Astrocyte (in vitro differentiated cells and primary cell): ENCODE measurements around the gene PMM2. TPM values are rescaled to one million over a fixed set of nuclear protein-coding genes. Genes with fewer than 3 reads are reported as not detected.

Experiments
- DNase-seq: peaks from one replicate; pipeline ENCODE4 v3.0.0-alpha.2; 2010; ENCODE audit warnings: low read depth
- FAIRE-seq: peaks from 2 replicates; lab custom pipeline; 2011; peaks lifted over from hg19 to GRCh38; lab: Jason Lieb, UNC
- H2AFZ ChIP-seq: 2 replicates; pipeline ENCODE4 v1.6.0; 2012; ENCODE audit warnings: low read depth, low read length, inconsistent platforms
- H3K27ac ChIP-seq: 2 replicates; pipeline ENCODE4 v1.5.1; 2011; ENCODE audit warnings: low read depth, low read length, inconsistent platforms
- H3K27me3 ChIP-seq: 2 replicates; pipeline ENCODE4 v1.6.0; 2011; ENCODE audit warnings: low read length, inconsistent platforms; ENCODE audit not compliant: insufficient read depth
- H3K36me3 ChIP-seq: 2 replicates; pipeline ENCODE4 v1.5.1; 2011; ENCODE audit warnings: low read length, inconsistent platforms; ENCODE audit not compliant: insufficient read depth
- H3K4me1 ChIP-seq: 2 replicates; pipeline ENCODE4 v1.5.1; 2011; ENCODE audit warnings: low read length, inconsistent platforms; ENCODE audit not compliant: insufficient read depth
- H3K4me2 ChIP-seq: 2 replicates; pipeline ENCODE4 v1.6.0; 2012; ENCODE audit warnings: low read length, inconsistent platforms
- H3K4me3 ChIP-seq: 2 replicates; pipeline ENCODE4 v1.5.1; 2011; ENCODE audit warnings: low read depth, mild to moderate bottlenecking, low read length, inconsistent platforms; ENCODE audit not compliant: insufficient read depth
- H3K79me2 ChIP-seq: 2 replicates; pipeline ENCODE4 v1.6.0; 2012; ENCODE audit warnings: mild to moderate bottlenecking, low read length, inconsistent platforms; ENCODE audit not compliant: insufficient read depth
- H3K9ac ChIP-seq: 2 replicates; pipeline ENCODE4 v1.6.0; 2012; ENCODE audit warnings: mild to moderate bottlenecking, low read length, inconsistent platforms
- H3K9me3 ChIP-seq: 2 replicates; pipeline ENCODE4 v1.5.1; 2012; ENCODE audit warnings: low read depth, mild to moderate bottlenecking, low read length, inconsistent platforms; ENCODE audit not compliant: insufficient read depth
- H4K20me1 ChIP-seq: 2 replicates; pipeline ENCODE4 v1.6.0; 2012; ENCODE audit warnings: low read length, inconsistent platforms; ENCODE audit not compliant: insufficient read depth
- H3K27ac Mint-ChIP-seq: one replicate; pipeline ENCODE4 v1.8.0; 2021; ENCODE audit warnings: mild to moderate bottlenecking, mixed read lengths; ENCODE audit not compliant: unreplicated experiment
- H3K27me3 Mint-ChIP-seq: one replicate; pipeline ENCODE4 v1.8.0; 2021; ENCODE audit warnings: low read depth, mixed read lengths; ENCODE audit not compliant: unreplicated experiment
- H3K36me3 Mint-ChIP-seq: one replicate; pipeline ENCODE4 v1.8.0; 2021; ENCODE audit warnings: low read depth, mixed read lengths; ENCODE audit not compliant: unreplicated experiment
- H3K4me1 Mint-ChIP-seq: one replicate; pipeline ENCODE4 v1.8.0; 2021; ENCODE audit warnings: low read depth, mixed read lengths; ENCODE audit not compliant: unreplicated experiment
- H3K4me3 Mint-ChIP-seq: one replicate; pipeline ENCODE4 v1.8.0; 2021; ENCODE audit warnings: mild to moderate bottlenecking, moderate library complexity, mixed read lengths; ENCODE audit not compliant: unreplicated experiment
- H3K9me3 Mint-ChIP-seq: one replicate; pipeline ENCODE4 v1.8.0; 2021; ENCODE audit warnings: mild to moderate bottlenecking, mixed read lengths; ENCODE audit not compliant: unreplicated experiment
- EZH2 ChIP-seq: IDR thresholded peaks from 2 replicates; pipeline ENCODE4 v1.6.1; 2012; ENCODE audit warnings: mild to moderate bottlenecking, low read length, inconsistent platforms; ENCODE audit not compliant: insufficient read depth
- total RNA-seq: library from RNA; stranded (reverse); gene quantifications from 2 replicates; pipeline ENCODE4 v1.2.1, GENCODE V29; 2021
- TF ChIP-seq, protein P1 (sequence below): IDR thresholded peaks from 2 replicates; pipeline ENCODE4 v1.5.1; 2011; ENCODE audit warnings: low read depth, mild to moderate bottlenecking, inconsistent platforms, low read length, moderate library complexity; ENCODE audit not compliant: insufficient read depth

The PMM2 gene
- total RNA-seq, 1 donor from 2014 or later, result 57.8 TPM

DNA sequence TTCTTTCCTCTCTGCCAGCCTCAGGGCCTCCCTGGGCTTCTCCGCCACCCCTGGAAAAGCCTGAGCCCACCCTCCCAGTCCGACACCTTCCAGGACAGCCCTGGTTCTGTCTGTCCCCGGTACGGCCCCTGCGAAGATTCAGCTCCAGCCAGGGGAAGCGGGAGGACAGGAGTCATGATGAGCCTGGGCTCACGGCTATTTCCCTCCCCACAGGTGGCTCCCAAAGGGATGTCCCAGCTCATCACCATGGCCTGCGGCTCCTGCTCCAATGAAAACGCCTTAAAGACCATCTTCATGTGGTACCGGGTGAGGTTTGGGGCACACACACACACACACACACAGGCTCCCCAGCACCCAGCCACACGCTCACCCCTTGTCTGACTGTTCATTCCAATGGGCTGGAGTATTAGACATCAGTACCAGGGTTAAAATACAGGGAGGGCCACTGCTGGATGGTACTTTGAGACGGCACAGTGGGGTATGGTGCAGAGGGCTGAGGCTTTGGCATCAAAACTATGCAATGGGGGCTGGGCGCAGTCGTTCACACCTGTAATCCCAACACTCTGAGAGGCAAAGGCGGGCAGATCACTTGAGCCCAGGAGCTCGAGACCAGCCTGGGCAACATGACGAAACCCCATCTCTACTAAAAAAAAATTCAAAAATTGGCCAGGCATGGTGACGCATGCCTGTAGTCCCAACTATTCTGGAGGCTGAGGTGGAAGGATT lies 33.0 kb upstream of the PMM2 start:
- Histone ChIP-seq H3K4me1 (no peaks in the 10 kb centered on the region), H3K79me2 (no peaks in the 10 kb centered on the region), H3K36me3 (no peaks in the 10 kb centered on the region), H3K4me2 (no peak overlapping the region), H2AFZ (no peak overlapping the region), H3K4me3 (no peak overlapping the region), H4K20me1 (no peaks in the 10 kb centered on the region), H3K27ac (no peak overlapping the region), H3K9ac (no peak overlapping the region), H3K27me3 (no peaks in the 10 kb centered on the region), H3K9me3 (no peaks in the 10 kb centered on the region)
- no peak for TF ChIP-seq EZH2
- TF ChIP-seq, protein P1, sequence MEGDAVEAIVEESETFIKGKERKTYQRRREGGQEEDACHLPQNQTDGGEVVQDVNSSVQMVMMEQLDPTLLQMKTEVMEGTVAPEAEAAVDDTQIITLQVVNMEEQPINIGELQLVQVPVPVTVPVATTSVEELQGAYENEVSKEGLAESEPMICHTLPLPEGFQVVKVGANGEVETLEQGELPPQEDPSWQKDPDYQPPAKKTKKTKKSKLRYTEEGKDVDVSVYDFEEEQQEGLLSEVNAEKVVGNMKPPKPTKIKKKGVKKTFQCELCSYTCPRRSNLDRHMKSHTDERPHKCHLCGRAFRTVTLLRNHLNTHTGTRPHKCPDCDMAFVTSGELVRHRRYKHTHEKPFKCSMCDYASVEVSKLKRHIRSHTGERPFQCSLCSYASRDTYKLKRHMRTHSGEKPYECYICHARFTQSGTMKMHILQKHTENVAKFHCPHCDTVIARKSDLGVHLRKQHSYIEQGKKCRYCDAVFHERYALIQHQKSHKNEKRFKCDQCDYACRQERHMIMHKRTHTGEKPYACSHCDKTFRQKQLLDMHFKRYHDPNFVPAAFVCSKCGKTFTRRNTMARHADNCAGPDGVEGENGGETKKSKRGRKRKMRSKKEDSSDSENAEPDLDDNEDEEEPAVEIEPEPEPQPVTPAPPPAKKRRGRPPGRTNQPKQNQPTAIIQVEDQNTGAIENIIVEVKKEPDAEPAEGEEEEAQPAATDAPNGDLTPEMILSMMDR, result no peak
- Mint-ChIP-seq H3K4me1 (no peaks in the 10 kb centered on the region), H3K9me3 (no peaks in the 10 kb centered on the region), H3K27ac (no peak overlapping the region), H3K27me3 (no peaks in the 10 kb centered on the region), H3K36me3 (peaks cover 19% of the 10 kb centered on the region), H3K4me3 (no peak overlapping the region)
- FAIRE-seq, result no peak
- no peak for DNase-seq

DNA sequence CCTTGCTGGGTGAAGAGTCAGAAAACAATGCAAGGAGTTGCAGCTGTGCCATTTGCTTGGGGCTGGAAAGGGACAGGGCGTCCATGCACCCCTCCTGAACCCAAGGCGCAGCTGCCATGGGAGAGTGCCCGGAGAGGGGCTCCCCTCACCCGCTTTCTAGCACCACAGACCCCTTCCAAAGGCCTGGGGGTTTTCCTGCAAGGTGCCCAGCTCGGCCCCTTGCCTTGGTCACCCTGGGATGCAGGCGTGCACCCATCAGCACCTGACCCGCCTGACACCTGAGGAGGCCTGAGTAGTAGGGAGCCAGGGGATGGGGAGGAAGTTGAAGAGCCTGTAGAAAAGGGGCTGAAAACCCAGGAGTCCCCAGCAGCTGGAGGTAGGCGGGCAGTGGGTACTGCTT lies 30.5 kb upstream of the PMM2 start:
- Histone ChIP-seq H3K9me3 (no peaks in the 10 kb centered on the region), H3K4me3 (no peak overlapping the region), H3K27me3 (no peaks in the 10 kb centered on the region), H3K79me2 (no peaks in the 10 kb centered on the region), H3K4me1 (no peaks in the 10 kb centered on the region), H4K20me1 (no peaks in the 10 kb centered on the region), H3K36me3 (no peaks in the 10 kb centered on the region), H3K9ac (no peak overlapping the region), H3K27ac (no peak overlapping the region), H3K4me2 (no peak overlapping the region), H2AFZ (no peak overlapping the region)
- Mint-ChIP-seq H3K4me3 (no peak overlapping the region), H3K27me3 (no peaks in the 10 kb centered on the region), H3K36me3 (peaks cover 17% of the 10 kb centered on the region), H3K4me1 (no peaks in the 10 kb centered on the region), H3K9me3 (no peaks in the 10 kb centered on the region), H3K27ac (no peak overlapping the region)
- no peak for DNase-seq
- no peak for FAIRE-seq
- no peak for TF ChIP-seq EZH2
- TF ChIP-seq, protein P1, result no peak

DNA sequence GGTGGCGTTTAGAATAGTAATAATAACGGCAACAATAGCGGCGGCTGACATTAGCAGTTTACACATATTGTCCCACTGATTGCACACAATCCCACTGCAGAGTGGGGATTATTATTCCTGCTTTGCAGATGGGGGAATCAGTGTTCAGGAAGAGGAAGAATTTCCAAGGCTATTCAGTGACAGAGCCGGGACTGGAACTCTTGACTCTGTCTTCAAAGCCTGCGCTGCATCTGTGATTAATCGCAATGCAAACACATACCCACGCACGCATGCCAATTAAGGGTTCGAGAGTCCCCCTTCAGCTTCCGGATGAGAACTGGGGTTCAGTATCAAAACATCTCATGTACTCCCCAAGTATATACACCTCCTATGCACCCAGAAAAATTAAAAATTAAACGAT lies 29.4 kb upstream of the PMM2 start:
- H2AFZ ChIP-seq, result no peak overlapping the region
- H3K36me3 ChIP-seq, result no peaks in the 10 kb centered on the region
- peaks cover 17% of the 10 kb centered on the region for H3K36me3 Mint-ChIP-seq
- H3K27ac ChIP-seq, result no peak overlapping the region
- H3K9me3 ChIP-seq, result no peaks in the 10 kb centered on the region
- no peak overlapping the region for H3K27ac Mint-ChIP-seq
- H3K4me3 ChIP-seq, result no peak overlapping the region
- H3K4me3 Mint-ChIP-seq, result no peak overlapping the region
- H3K27me3 Mint-ChIP-seq, result no peaks in the 10 kb centered on the region
- H3K27me3 ChIP-seq, result no peaks in the 10 kb centered on the region
- FAIRE-seq (no peak), DNase-seq (no peak)
- no peaks in the 10 kb centered on the region for H3K4me1 ChIP-seq
- H3K9me3 Mint-ChIP-seq, result no peaks in the 10 kb centered on the region
- H3K4me1 Mint-ChIP-seq, result no peaks in the 10 kb centered on the region
- H3K9ac ChIP-seq, result no peak overlapping the region
- H3K79me2 ChIP-seq, result no peaks in the 10 kb centered on the region
- no peak overlapping the region for H3K4me2 ChIP-seq
- no peaks in the 10 kb centered on the region for H4K20me1 ChIP-seq
- no peak for TF ChIP-seq EZH2
- TF ChIP-seq, protein P1, result no peak
